ENCODE results near the gene CEP89.
"Not testable (repeated sequence)": the region's sequence is repeated elsewhere in the genome, so short reads cannot be mapped to it uniquely, and the experiment has no call there.

CEP89 gene

GRCh38 chr19:32865326-32865725 is 106.4 kb downstream of the CEP89 start:
- H3K27me3 Mint-ChIP-seq (ENCODE audit: low read depth): no peaks in the 10 kb centered on the region
- H3K9me3 Mint-ChIP-seq: no peaks in the 10 kb centered on the region
- H3K4me1 Mint-ChIP-seq (ENCODE audit: low read depth): no peaks in the 10 kb centered on the region
- H3K27ac Mint-ChIP-seq: no peak overlapping the region
- no peak for DNase-seq (ENCODE audit: low spot score)
- H3K36me3 Mint-ChIP-seq (ENCODE audit: low read depth): no peaks in the 10 kb centered on the region
- no peak overlapping the region for H3K4me3 Mint-ChIP-seq

DNA sequence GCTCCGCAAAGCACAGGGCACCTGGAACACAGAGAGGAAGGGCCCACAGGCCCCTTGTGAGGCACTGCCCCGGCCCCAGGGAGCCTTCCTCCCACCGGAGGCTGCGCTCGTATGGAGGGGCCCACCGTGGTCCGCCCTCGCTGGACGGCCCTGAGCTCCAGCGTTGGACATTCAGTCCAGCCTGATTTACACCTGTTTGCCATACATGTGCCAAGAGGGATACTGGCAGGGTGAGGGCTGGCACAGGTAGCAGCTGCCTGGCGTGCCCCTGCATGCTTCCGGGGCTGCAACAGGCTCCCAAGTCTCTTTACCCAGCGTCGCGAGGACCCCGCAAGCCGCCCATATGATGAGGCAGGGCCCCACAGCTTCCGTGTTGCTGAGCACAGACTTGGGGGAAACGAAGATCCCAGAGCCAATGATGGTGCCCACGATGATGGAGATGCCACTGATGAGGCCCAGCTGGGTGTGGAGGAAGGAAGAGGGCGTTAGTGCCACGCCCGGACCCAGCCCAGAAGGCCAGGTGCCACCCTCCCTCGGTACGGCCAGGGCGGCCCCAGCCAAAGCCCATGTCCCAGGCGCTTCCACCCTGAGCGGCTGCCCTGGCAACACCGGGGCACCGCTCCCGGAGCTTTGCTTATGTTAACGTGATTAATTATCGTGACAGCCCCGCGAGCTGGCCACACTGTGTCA is 107.3 kb downstream of the CEP89 start:
- no peaks in the 10 kb centered on the region for H3K27me3 Mint-ChIP-seq (ENCODE audit: low read depth)
- no peaks in the 10 kb centered on the region for H3K36me3 Mint-ChIP-seq (ENCODE audit: low read depth)
- DNase-seq (ENCODE audit: low spot score): no peak
- no peaks in the 10 kb centered on the region for H3K9me3 Mint-ChIP-seq
- H3K27ac Mint-ChIP-seq: no peak overlapping the region
- H3K4me3 Mint-ChIP-seq: no peak overlapping the region
- H3K4me1 Mint-ChIP-seq (ENCODE audit: low read depth): no peaks in the 10 kb centered on the region

DNA sequence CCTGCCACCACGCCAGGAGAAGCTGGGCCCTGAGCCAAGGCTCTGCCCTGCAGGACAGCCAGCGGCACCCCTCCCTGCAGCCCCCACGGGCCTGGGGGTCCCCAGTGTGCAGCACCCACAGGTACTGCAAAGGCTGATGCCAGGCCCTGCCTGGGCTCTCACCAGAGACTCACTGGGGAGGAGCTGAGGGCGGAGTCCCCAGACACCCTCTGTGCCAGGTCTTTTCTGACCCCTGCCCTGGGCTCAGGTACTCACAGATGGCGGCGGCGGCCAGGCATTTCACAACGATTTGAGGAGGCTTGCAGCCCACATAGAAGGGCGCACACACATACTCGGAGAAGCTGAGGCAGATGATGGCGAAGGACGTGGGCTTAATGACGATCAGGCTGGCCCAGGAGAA is 107.9 kb downstream of the CEP89 start:
- no peak for DNase-seq (ENCODE audit: low spot score)
- Mint-ChIP-seq H3K36me3 (ENCODE audit: low read depth) (no peaks in the 10 kb centered on the region), H3K4me1 (ENCODE audit: low read depth) (no peaks in the 10 kb centered on the region), H3K27me3 (ENCODE audit: low read depth) (no peaks in the 10 kb centered on the region), H3K27ac (no peak overlapping the region), H3K9me3 (no peaks in the 10 kb centered on the region), H3K4me3 (no peak overlapping the region)

GRCh38 chr19:32863301-32863700 is 108.5 kb downstream of the CEP89 start:
- Mint-ChIP-seq H3K9me3 (no peaks in the 10 kb centered on the region), H3K27me3 (ENCODE audit: low read depth) (no peaks in the 10 kb centered on the region), H3K4me1 (ENCODE audit: low read depth) (no peaks in the 10 kb centered on the region), H3K27ac (no peak overlapping the region), H3K4me3 (no peak overlapping the region), H3K36me3 (ENCODE audit: low read depth) (no peaks in the 10 kb centered on the region)
- DNase-seq (ENCODE audit: low spot score): no peak

- no peak for DNase-seq (ENCODE audit: low spot score)
- H3K27ac Mint-ChIP-seq: no peak overlapping the region
These were observed 109.0 kb downstream of the CEP89 start for GRCh38 chr19:32862741-32863140.

DNA sequence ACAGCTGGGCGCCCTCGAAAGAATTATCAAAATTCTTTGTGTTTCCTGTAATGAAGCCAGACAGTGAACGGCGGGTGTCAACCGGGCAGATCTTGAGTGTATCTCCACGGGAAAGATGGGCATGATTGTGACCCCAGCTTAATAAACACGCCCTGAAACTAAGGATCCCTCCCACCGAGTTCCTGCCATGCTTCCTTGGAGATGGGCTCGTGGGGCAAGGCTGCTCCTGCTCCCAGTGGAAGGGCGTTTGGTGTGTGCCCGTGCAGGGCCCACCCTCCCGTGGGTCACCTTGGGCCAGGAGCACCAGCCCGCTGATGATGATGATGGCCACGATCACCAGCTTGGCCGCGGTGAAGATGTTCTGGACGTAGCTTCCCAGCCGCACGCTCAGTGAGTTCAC is 109.6 kb downstream of the CEP89 start:
- no peak for DNase-seq (ENCODE audit: low spot score)
- Mint-ChIP-seq H3K4me1 (ENCODE audit: low read depth) (no peaks in the 10 kb centered on the region), H3K36me3 (ENCODE audit: low read depth) (no peaks in the 10 kb centered on the region), H3K9me3 (no peaks in the 10 kb centered on the region), H3K27ac (no peak overlapping the region), H3K4me3 (no peak overlapping the region), H3K27me3 (ENCODE audit: low read depth) (no peaks in the 10 kb centered on the region)

More at GRCh38 chr19:32862741-32863140, 109.0 kb downstream of the CEP89 start:
- H3K9me3 Mint-ChIP-seq: no peaks in the 10 kb centered on the region
- no peaks in the 10 kb centered on the region for H3K36me3 Mint-ChIP-seq (ENCODE audit: low read depth)
- no peak overlapping the region for H3K4me3 Mint-ChIP-seq
- H3K4me1 Mint-ChIP-seq (ENCODE audit: low read depth): no peaks in the 10 kb centered on the region
- H3K27me3 Mint-ChIP-seq (ENCODE audit: low read depth): no peaks in the 10 kb centered on the region

DNA sequence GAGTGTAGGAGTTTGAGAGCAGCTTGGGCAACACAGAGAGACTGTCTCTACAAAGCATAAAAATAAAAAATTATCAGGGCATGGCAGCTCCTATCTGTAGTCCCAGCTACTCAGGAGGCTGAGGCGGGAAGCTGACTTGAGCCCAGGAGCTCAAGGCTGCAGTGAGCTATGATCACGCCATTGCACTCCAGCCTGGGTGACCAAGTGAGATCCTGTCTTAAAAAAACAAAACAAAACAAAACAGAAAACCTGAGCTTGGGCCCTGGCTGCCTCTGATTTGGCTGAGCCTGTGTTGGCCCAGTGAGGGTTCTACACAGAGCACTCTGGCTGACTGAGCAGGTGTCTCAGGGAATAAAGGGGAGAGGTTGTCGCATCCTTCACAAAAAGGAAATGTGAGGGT is 110.2 kb downstream of the CEP89 start:
- Mint-ChIP-seq H3K9me3 (no peaks in the 10 kb centered on the region), H3K27me3 (ENCODE audit: low read depth) (no peaks in the 10 kb centered on the region), H3K36me3 (ENCODE audit: low read depth) (no peaks in the 10 kb centered on the region), H3K4me1 (ENCODE audit: low read depth) (no peaks in the 10 kb centered on the region), H3K4me3 (no peak overlapping the region), H3K27ac (no peak overlapping the region)
- DNase-seq (ENCODE audit: low spot score): no peak

GRCh38 chr19:32859591-32859990 is 112.2 kb downstream of the CEP89 start:
- Mint-ChIP-seq H3K36me3 (ENCODE audit: low read depth) (no peaks in the 10 kb centered on the region), H3K4me1 (ENCODE audit: low read depth) (no peaks in the 10 kb centered on the region), H3K4me3 (no peak overlapping the region), H3K27me3 (ENCODE audit: low read depth) (no peaks in the 10 kb centered on the region), H3K9me3 (no peaks in the 10 kb centered on the region), H3K27ac (no peak overlapping the region)
- no peak for DNase-seq (ENCODE audit: low spot score)

DNA sequence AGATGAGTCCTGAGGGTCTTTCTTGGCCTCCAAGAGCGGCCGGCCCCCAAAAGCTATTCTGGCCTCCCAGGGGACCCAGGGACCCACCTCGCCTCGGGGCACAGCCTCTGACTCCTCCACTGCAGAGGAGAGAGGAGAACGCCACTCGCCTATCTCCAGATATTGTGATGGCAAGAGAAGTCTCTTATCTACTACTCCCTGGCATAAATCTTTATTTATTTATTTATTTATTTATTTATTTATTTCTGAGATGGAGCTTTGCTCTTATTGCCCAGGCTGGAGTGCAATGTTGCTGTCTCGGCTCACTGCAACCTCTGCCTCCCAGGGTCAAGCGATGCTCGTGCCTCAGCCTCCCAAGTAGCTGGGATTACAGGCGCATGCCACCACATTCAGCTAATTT is 113.2 kb downstream of the CEP89 start:
- H3K36me3 Mint-ChIP-seq (ENCODE audit: low read depth): no peaks in the 10 kb centered on the region
- no peak for DNase-seq (ENCODE audit: low spot score)
- no peaks in the 10 kb centered on the region for H3K27me3 Mint-ChIP-seq (ENCODE audit: low read depth)
- no peaks in the 10 kb centered on the region for H3K4me1 Mint-ChIP-seq (ENCODE audit: low read depth)
- no peak overlapping the region for H3K27ac Mint-ChIP-seq
- H3K9me3 Mint-ChIP-seq: no peaks in the 10 kb centered on the region
- H3K4me3 Mint-ChIP-seq: no peak overlapping the region

DNA sequence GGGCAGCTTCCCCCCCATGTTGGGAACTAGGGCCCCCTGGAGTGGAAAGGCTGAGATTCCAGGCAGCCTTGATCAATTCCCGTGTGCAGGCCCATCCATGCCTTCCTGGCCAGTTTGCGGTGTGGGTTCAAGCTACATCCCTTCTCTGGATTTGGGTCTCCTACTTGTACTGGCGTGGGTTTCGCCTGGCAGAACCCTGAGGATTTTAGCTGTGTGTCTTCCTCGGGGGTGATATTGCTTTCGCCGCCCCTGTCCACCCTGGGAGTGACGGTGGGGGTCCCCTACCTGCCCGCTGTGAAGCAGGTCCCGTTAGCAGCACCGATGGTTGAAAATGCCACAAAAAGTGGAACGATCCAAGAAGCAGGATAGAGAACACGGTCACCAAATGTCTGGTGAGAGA is 113.6 kb downstream of the CEP89 start:
- Mint-ChIP-seq H3K27me3 (ENCODE audit: low read depth) (no peaks in the 10 kb centered on the region), H3K27ac (no peak overlapping the region), H3K9me3 (no peaks in the 10 kb centered on the region), H3K4me3 (no peak overlapping the region), H3K4me1 (ENCODE audit: low read depth) (no peaks in the 10 kb centered on the region), H3K36me3 (ENCODE audit: low read depth) (no peaks in the 10 kb centered on the region)
- DNase-seq (ENCODE audit: low spot score): no peak

GRCh38 chr19:32857584-32857983 is 114.2 kb downstream of the CEP89 start:
- no peak for DNase-seq (ENCODE audit: low spot score)
- Mint-ChIP-seq H3K4me3 (no peak overlapping the region), H3K9me3 (no peaks in the 10 kb centered on the region), H3K36me3 (ENCODE audit: low read depth) (no peaks in the 10 kb centered on the region), H3K4me1 (ENCODE audit: low read depth) (no peaks in the 10 kb centered on the region), H3K27me3 (ENCODE audit: low read depth) (no peaks in the 10 kb centered on the region), H3K27ac (no peak overlapping the region)

DNA sequence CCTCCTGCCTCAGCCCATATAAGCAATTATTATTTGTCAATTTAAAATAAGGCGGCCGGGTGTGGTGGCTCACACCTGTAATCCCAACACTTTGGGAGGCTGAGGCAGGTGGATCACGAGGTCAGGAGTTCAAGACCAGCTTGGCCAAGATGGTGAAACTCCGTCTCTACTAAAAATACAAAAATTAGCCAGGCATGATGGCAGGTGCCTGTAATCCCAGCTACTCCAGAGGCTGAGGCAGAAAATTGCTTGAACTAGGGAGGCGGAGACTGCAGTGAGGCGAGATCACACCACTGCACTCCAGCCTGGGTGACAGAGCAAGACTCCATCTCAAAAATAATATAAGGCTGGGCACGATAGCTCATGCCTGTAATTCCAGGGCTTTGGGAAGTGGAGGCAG is 114.9 kb downstream of the CEP89 start:
- not testable (repeated sequence) for H3K27ac Mint-ChIP-seq; H3K4me3 Mint-ChIP-seq; H3K27me3 Mint-ChIP-seq (ENCODE audit: low read depth); H3K4me1 Mint-ChIP-seq (ENCODE audit: low read depth); H3K9me3 Mint-ChIP-seq; DNase-seq (ENCODE audit: low spot score); H3K36me3 Mint-ChIP-seq (ENCODE audit: low read depth)

DNA sequence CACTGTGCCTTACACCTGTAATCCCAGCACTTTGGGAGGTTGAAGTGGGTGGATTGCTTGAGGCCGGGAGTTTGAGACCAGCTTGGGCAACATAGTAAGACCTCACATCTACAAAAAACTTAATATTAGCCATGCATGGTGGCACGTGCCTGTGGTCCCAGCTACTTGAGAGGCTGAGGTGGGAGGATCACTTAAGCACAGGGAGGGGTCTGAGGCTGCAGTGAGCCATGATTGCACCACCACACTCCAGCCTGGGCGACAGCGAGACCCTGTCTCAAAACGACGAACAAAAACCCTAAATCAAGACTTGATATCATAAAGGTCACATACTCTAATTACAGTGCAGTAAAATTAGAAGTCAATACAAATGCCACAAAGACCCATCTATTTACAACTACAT is 119.5 kb downstream of the CEP89 start:
- H3K9me3 Mint-ChIP-seq: no peaks in the 10 kb centered on the region
- no peaks in the 10 kb centered on the region for H3K4me1 Mint-ChIP-seq (ENCODE audit: low read depth)
- no peak overlapping the region for H3K4me3 Mint-ChIP-seq
- no peak overlapping the region for H3K27ac Mint-ChIP-seq
- DNase-seq (ENCODE audit: low spot score): no peak
- H3K36me3 Mint-ChIP-seq (ENCODE audit: low read depth): no peaks in the 10 kb centered on the region
- H3K27me3 Mint-ChIP-seq (ENCODE audit: low read depth): no peaks in the 10 kb centered on the region

DNA sequence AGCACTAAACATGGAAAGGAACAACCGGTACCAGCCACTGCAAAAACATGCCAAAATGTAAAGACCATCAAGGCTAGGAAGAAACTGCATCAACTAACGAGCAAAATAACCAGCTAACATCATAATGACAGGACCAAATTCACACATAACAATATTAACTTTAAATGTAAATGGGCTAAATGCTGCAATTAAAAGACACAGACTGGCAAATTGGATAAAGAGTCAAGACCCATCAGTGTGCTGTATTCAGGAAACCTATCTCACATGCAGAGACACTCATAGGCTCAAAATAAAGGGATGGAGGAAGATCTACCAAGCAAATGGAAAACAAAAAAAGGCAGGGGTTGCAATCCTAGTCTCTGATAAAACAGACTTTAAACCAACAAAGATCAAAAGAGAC is 123.7 kb downstream of the CEP89 start:
- not testable (repeated sequence) for H3K27ac Mint-ChIP-seq; DNase-seq (ENCODE audit: low spot score); H3K36me3 Mint-ChIP-seq (ENCODE audit: low read depth); H3K9me3 Mint-ChIP-seq; H3K4me3 Mint-ChIP-seq; H3K4me1 Mint-ChIP-seq (ENCODE audit: low read depth); H3K27me3 Mint-ChIP-seq (ENCODE audit: low read depth)

GRCh38 chr19:32843716-32844245 is 128.0 kb downstream of the CEP89 start:
- Mint-ChIP-seq H3K4me1 (ENCODE audit: low read depth) (no peaks in the 10 kb centered on the region), H3K9me3 (peaks cover 14% of the 10 kb centered on the region), H3K27me3 (ENCODE audit: low read depth) (no peaks in the 10 kb centered on the region)

More at GRCh38 chr19:32843716-32844245, 128.0 kb downstream of the CEP89 start:
- Mint-ChIP-seq H3K36me3 (ENCODE audit: low read depth) (no peaks in the 10 kb centered on the region), H3K4me3 (no peak overlapping the region), H3K27ac (no peak overlapping the region)
- DNase-seq (ENCODE audit: low spot score): no peak
